HCT116 (cell line): ENCODE data around the gene HOXB8.

ENCODE experiments used
- EZH2 ChIP-seq: fragments of 200-600 bp; sonication (generic); IDR thresholded peaks from 2 replicates; pipeline ENCODE4 v1.6.1; 2017; ENCODE audit warnings: antibody characterized with exemption, mixed run types
- EZH2phosphoT487 ChIP-seq: fragments of 200-600 bp; IDR thresholded peaks from 2 replicates; pipeline ENCODE4 v1.6.1; 2018; ENCODE audit warnings: antibody characterized with exemption, borderline replicate concordance
- JUND ChIP-seq: IDR thresholded peaks from 2 replicates; pipeline ENCODE4 v1.6.1; 2012
- POLR2A ChIP-seq: IDR thresholded peaks from 2 replicates; pipeline ENCODE4 v1.7.0; 2011; ENCODE audit warnings: borderline replicate concordance; ENCODE audit not compliant: insufficient read depth, insufficient read length; ENCODE audit errors: extremely low read depth
- POLR2AphosphoS5 ChIP-seq: IDR thresholded peaks from 2 replicates; pipeline ENCODE4 v1.6.1; 2011; ENCODE audit warnings: mild to moderate bottlenecking, low read depth, low read length, moderate library complexity
- TCF7L2 ChIP-seq: IDR thresholded peaks from 2 replicates; pipeline ENCODE4 v1.7.0; 2011; ENCODE audit warnings: borderline replicate concordance, inconsistent platforms; ENCODE audit not compliant: insufficient read depth, insufficient read length; ENCODE audit errors: extremely low read depth
- TF ChIP-seq, protein P1 (sequence below), 3 experiments: fragments of 200-600 bp in 1 of 3; sonication (generic) in 1 of 3; IDR thresholded peaks in 2 of 3; conservative IDR thresholded peaks in 1 of 3; 2 replicates each; pipeline ENCODE4 v1.5.1; 2012 to 2017; ENCODE audit warnings: low read depth in 2 of 3, low read length in 2 of 3, antibody characterized with exemption in 1 of 3, borderline replicate concordance in 1 of 3, control low read depth in 1 of 3, mild to moderate bottlenecking in 1 of 3, mixed read lengths in 1 of 3, mixed run types in 1 of 3, moderate library complexity in 1 of 3; ENCODE audit not compliant: insufficient read depth in 1 of 3
- TF ChIP-seq, protein P2 (sequence below): IDR thresholded peaks from 2 replicates; pipeline ENCODE4 v1.6.1; 2012

DNA sequence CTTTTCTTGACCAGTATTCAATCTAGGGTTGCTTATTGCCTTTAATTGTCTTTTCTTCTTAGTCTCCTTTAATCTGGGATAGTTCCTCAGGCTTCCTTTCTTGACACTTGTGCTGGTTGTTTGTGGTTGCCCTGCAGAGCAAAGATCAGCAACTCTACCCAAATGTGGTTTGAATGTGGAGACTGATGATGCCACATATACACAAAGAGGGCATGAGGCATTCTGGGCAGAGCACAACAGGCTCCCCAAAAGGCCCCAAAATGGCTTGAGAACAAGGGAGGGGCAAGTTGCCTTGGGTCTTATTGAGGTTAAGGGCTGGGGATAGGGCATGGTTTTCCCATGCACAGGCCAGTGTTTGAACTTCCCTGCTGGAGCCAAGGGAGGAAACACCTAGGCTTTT is 40.8 kb upstream of the HOXB8 start:
- TF ChIP-seq EZH2 (no peak), EZH2phosphoT487 (no peak), TCF7L2 (no peak), POLR2AphosphoS5 (no peak), POLR2A (no peak), JUND (no peak)
- TF ChIP-seq, protein P1, sequence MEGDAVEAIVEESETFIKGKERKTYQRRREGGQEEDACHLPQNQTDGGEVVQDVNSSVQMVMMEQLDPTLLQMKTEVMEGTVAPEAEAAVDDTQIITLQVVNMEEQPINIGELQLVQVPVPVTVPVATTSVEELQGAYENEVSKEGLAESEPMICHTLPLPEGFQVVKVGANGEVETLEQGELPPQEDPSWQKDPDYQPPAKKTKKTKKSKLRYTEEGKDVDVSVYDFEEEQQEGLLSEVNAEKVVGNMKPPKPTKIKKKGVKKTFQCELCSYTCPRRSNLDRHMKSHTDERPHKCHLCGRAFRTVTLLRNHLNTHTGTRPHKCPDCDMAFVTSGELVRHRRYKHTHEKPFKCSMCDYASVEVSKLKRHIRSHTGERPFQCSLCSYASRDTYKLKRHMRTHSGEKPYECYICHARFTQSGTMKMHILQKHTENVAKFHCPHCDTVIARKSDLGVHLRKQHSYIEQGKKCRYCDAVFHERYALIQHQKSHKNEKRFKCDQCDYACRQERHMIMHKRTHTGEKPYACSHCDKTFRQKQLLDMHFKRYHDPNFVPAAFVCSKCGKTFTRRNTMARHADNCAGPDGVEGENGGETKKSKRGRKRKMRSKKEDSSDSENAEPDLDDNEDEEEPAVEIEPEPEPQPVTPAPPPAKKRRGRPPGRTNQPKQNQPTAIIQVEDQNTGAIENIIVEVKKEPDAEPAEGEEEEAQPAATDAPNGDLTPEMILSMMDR (IDR thresholded peaks at IDR 0.05 in 2 of 3, conservative IDR thresholded peaks at IDR 0.05 in 1 of 3; ENCODE audit: borderline replicate concordance in 1 of 3, insufficient read depth in 1 of 3, low read depth in 2 of 3, low read length in 2 of 3): no peak
- TF ChIP-seq, protein P2, sequence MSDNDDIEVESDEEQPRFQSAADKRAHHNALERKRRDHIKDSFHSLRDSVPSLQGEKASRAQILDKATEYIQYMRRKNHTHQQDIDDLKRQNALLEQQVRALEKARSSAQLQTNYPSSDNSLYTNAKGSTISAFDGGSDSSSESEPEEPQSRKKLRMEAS: no peak
